ENCODE data around the gene CPNE4.

DNA sequence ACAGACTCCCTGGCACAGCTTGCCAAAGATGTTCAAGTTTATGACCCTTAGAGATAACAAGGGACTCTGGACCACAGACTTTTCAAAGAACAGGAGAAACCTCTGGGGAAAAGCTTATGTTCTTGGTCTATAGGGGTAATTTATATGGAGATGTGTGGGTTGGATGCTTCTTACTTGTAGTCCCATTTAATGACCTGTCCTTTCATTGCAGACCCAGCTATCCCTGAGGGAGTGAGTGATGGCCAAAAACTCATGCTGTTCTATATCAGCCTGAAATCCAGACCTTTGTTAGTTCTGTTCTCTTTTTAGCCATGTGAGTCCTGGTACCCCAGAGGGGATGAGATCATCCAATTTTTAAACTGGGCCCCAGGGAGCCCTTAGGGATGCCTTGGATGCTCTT is 488.4 kb downstream of the CPNE4 start:
- TF ChIP-seq RAD21 (CRISPR knock-in tag; conservative IDR thresholded peaks at IDR 0.05 in 1 of 2, IDR thresholded peaks at IDR 0.05 in 1 of 2) (no peak), TFAP4 (CRISPR knock-in tag; IDR thresholded peaks at IDR 0.05; ENCODE audit: borderline replicate concordance) (no peak), ZBTB43 (CRISPR knock-in tag; IDR thresholded peaks at IDR 0.05) (no peak), KLF16 (IDR thresholded peaks at IDR 0.05) (no peak), CC2D1A (IDR thresholded peaks at IDR 0.05) (no peak), ZBTB7A (IDR thresholded peaks at IDR 0.05; ENCODE audit: borderline replicate concordance, control insufficient read depth, low read depth, low read length) (no peak)

Measured in K562 (cell line).